Mucosa of stomach (tissue), 1 donor: Measurements from ENCODE around the gene RUVBL1.
A peak's percentile ranks its signal among the peaks of the same experiment; 100 is the strongest.
"Not testable (repeated sequence)": the region's sequence is repeated elsewhere in the genome, so short reads cannot be mapped to it uniquely, and the experiment has no call there.

ENCODE experiments used
- H3K27me3 ChIP-seq: one replicate; pipeline ENCODE4 v1.7.0; 2013; ENCODE audit warnings: mild to moderate bottlenecking, low read length; ENCODE audit not compliant: control insufficient read depth, insufficient read depth
- H3K36me3 ChIP-seq: one replicate; pipeline ENCODE4 v1.7.0; 2013; ENCODE audit warnings: low read length; ENCODE audit not compliant: control insufficient read depth, insufficient read depth
- H3K4me1 ChIP-seq: one replicate; pipeline ENCODE4 v1.7.0; 2013; ENCODE audit warnings: mild to moderate bottlenecking, low read length; ENCODE audit not compliant: control insufficient read depth, insufficient read depth
- H3K4me3 ChIP-seq: one replicate; pipeline ENCODE4 v1.7.0; 2013; ENCODE audit warnings: low read length
- H3K9ac ChIP-seq: one replicate; pipeline ENCODE4 v1.7.0; 2013; ENCODE audit warnings: mild to moderate bottlenecking, low read length, moderate library complexity
- H3K9me3 ChIP-seq: one replicate; pipeline ENCODE4 v1.7.0; 2013; ENCODE audit warnings: mild to moderate bottlenecking, low read length, moderate library complexity; ENCODE audit not compliant: control insufficient read depth
- donor health status: Pancreatic carcinoma.

The RUVBL1 gene

GRCh38 chr3:128123538-128124368 is at the start of gene RUVBL1:
TSS of gene RUVBL1 (minus strand) at chr3:128123812. CDS start at chr3:128123724, 88 bp downstream.
- H3K9me3 ChIP-seq = no peaks in the 10 kb centered on the region
- H3K36me3 ChIP-seq = no peaks in the 10 kb centered on the region
- H3K4me1 ChIP-seq = peaks cover 5% of the 10 kb centered on the region
- peak within 1 kb of the TSS; percentile 75 for H3K9ac ChIP-seq
- H3K4me3 ChIP-seq = peak within 1 kb of the TSS; percentile 72
- no peaks in the 10 kb centered on the region for H3K27me3 ChIP-seq

GRCh38 chr3:128173200-128173599 is 49.6 kb upstream of the RUVBL1 start:
- Histone ChIP-seq H3K9ac (no peak overlapping the region), H3K9me3 (no peaks in the 10 kb centered on the region), H3K27me3 (no peaks in the 10 kb centered on the region), H3K36me3 (no peaks in the 10 kb centered on the region), H3K4me1 (no peaks in the 10 kb centered on the region), H3K4me3 (no peak overlapping the region)

- Histone ChIP-seq H3K9ac (no peak overlapping the region), H3K4me1 (no peaks in the 10 kb centered on the region), H3K36me3 (no peaks in the 10 kb centered on the region), H3K4me3 (no peak overlapping the region), H3K27me3 (no peaks in the 10 kb centered on the region), H3K9me3 (no peaks in the 10 kb centered on the region)
Measured at GRCh38 chr3:128170866-128171516, 47.4 kb upstream of the RUVBL1 start.

GRCh38 chr3:128168836-128169235 is 45.2 kb upstream of the RUVBL1 start:
- Histone ChIP-seq H3K27me3 (no peaks in the 10 kb centered on the region), H3K9ac (no peak overlapping the region), H3K4me1 (no peaks in the 10 kb centered on the region), H3K4me3 (no peak overlapping the region), H3K36me3 (no peaks in the 10 kb centered on the region), H3K9me3 (no peaks in the 10 kb centered on the region)

DNA sequence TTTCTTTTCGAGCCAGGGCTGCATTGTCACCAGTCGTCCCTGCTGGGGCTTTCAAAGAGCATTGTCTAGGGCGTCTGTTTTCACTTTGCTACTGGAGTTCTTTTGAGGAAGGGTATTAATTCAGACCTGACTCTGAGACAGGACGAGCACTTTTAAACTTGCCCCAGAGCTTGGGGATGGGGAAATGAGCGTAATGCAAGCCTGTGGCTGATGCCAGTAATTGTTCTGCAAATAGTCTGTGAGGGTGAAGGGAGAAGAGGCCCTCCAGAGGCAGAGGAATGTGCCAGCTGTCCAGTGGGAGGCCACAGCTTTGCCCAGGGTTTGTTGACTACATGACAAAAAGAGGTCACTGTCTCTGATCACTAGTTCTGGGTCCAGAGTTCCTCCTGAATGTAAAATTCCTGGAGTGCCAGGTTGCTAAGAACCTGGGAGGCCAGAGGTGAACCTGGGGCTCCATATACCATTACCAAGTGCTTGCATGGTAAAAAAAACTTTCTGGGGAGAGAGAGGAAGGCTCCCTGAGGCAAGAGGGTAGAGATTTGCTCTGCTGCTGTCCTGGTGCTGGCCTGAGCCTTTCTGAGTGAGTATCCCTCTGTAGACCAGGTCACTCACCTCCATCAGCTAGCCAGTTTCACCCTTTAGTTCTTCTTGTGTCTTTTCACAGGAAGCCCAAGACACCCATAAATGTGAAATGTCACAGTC is 44.5 kb upstream of the RUVBL1 start:
- no peak overlapping the region for H3K4me3 ChIP-seq
- no peaks in the 10 kb centered on the region for H3K27me3 ChIP-seq
- H3K36me3 ChIP-seq = no peaks in the 10 kb centered on the region
- no peaks in the 10 kb centered on the region for H3K9me3 ChIP-seq
- H3K4me1 ChIP-seq = no peaks in the 10 kb centered on the region
- H3K9ac ChIP-seq = no peak overlapping the region

DNA sequence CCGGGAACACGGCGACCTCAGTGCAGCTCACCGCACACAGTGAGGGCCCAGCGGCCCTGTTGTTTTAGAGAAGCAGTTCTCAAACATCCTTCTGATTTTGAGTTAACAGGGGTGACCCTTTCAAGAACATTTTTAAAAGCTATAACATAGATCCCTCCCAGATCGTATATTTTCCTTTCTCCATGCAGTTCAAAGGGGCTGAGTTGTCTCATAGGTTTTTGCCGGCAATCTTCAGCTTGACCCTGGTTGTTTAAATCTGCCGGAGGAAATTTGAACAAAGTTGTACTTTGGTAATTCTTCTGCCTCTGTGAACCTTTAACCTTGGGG is 44.0 kb upstream of the RUVBL1 start:
- Histone ChIP-seq H3K4me3 (no peak overlapping the region), H3K4me1 (no peaks in the 10 kb centered on the region), H3K36me3 (no peaks in the 10 kb centered on the region), H3K9ac (no peak overlapping the region), H3K9me3 (no peaks in the 10 kb centered on the region), H3K27me3 (no peaks in the 10 kb centered on the region)

DNA sequence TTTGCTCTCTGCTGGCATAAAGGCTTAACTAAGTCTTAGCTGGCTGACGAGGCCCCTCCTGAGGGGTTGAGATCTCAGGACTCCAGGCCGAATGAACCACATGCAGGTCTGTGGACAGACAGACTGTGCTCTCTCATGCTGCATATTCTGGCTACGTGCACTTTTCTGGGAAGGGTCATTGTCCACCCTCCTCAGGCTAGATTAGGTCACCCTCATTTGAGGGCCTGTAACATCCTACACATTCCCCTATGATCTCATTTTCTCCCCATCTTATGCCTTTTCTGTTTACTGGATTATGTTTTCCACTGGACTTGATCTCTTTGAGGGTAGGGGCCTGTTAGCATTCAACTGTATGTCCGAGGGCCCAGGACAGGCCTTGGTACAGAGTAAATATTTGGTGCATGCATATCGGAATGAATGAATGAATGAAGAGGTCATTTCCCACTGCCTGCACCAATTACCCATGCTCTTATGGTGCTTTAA is 43.4 kb upstream of the RUVBL1 start:
- Histone ChIP-seq H3K36me3 (no peaks in the 10 kb centered on the region), H3K9ac (no peak overlapping the region), H3K27me3 (no peaks in the 10 kb centered on the region), H3K4me1 (no peaks in the 10 kb centered on the region), H3K9me3 (no peaks in the 10 kb centered on the region), H3K4me3 (no peak overlapping the region)

DNA sequence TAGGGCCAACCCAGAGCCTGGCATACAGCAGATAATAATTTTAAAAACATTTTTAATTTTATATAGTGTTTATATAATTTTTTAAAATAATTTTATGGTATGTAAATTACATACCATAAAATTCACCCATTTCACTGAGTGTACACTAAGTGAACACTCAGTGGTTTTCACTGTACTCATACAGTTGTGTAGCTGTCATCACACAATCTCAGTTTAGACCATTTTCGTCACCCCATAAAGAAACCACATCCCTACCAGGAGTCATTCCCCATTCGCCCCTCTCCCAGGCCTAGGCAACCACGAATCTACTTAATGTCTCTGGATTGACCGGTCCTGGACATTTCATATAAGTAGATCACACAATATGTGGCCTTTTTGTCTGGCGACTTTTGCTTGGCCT is 39.8 kb upstream of the RUVBL1 start:
- H3K36me3 ChIP-seq = no peaks in the 10 kb centered on the region
- H3K9me3 ChIP-seq = no peaks in the 10 kb centered on the region
- H3K4me1 ChIP-seq = no peaks in the 10 kb centered on the region
- no peaks in the 10 kb centered on the region for H3K27me3 ChIP-seq
- H3K9ac ChIP-seq = no peak overlapping the region
- no peak overlapping the region for H3K4me3 ChIP-seq

- Histone ChIP-seq H3K4me3 (no peak overlapping the region), H3K4me1 (no peaks in the 10 kb centered on the region), H3K27me3 (no peaks in the 10 kb centered on the region), H3K9ac (no peak overlapping the region), H3K9me3 (no peaks in the 10 kb centered on the region), H3K36me3 (no peaks in the 10 kb centered on the region)
Measured at GRCh38 chr3:128160661-128161060, 37.0 kb upstream of the RUVBL1 start.

DNA sequence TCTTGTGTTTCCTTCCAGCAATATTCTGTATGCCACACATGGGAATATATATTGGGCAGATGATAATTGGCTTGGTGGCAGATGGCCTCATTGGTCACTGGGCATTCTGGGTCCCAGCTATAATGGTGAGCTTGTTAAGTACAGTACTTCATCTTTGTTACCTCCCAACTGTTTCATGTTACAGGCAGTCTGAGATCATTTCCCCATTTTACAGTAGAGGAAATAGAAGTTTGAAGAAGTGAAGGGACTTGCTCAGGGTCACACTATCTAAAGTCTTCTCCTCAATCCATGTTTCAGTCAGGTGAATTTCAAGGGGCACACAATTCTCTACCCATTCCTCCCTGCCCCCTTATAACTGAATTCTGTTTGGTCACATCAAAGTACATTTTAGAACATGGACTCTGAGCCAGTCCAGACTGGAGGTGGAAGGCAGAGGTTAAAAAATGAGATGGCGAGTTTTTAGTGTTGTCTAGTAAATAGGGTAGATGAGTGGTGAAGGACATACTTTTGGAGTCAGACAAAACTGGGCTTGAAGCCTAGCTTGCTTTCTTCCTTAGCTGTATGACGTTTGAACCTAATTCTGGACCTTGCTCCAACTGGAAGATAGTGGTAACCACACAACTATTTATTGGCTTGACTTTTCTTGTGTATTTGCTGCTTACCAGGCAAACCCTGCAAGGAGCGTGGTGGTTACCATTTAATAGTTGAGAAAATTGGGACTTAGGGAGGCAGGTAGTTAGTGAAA is 32.2 kb upstream of the RUVBL1 start:
- Histone ChIP-seq H3K36me3 (no peaks in the 10 kb centered on the region), H3K27me3 (no peaks in the 10 kb centered on the region), H3K4me3 (no peak overlapping the region), H3K4me1 (peaks cover 4% of the 10 kb centered on the region), H3K9me3 (no peaks in the 10 kb centered on the region), H3K9ac (no peak overlapping the region)

- not testable (repeated sequence) for H3K36me3 ChIP-seq, H3K9me3 ChIP-seq, H3K4me1 ChIP-seq, H3K27me3 ChIP-seq
- Histone ChIP-seq H3K9ac (peak overlapping the region; percentile 69), H3K4me3 (peak overlapping the region; percentile 60)
Measured at GRCh38 chr3:128154354-128154753, 30.7 kb upstream of the RUVBL1 start.
